HG03060 (cell line): ENCODE results near the gene EXT2.

Source experiments
- ATAC-seq: cut with Tn5 transposase; IDR thresholded peaks from one replicate; pipeline ENCODE4 v1.9.1; 2021; ENCODE audit warnings: low read depth, moderate number of reproducible peaks; ENCODE audit not compliant: unreplicated experiment

EXT2 gene

GRCh38 chr11:44280257-44280656 lies 184.8 kb downstream of the EXT2 start:
- ATAC-seq, result no peak

- ATAC-seq, result no peak
Measured at GRCh38 chr11:44281151-44281550, 185.7 kb downstream of the EXT2 start.

- no peak for ATAC-seq
Measured at GRCh38 chr11:44282620-44283019, 187.1 kb downstream of the EXT2 start.

- no peak for ATAC-seq
Measured at GRCh38 chr11:44285756-44286155, 190.3 kb downstream of the EXT2 start.

DNA sequence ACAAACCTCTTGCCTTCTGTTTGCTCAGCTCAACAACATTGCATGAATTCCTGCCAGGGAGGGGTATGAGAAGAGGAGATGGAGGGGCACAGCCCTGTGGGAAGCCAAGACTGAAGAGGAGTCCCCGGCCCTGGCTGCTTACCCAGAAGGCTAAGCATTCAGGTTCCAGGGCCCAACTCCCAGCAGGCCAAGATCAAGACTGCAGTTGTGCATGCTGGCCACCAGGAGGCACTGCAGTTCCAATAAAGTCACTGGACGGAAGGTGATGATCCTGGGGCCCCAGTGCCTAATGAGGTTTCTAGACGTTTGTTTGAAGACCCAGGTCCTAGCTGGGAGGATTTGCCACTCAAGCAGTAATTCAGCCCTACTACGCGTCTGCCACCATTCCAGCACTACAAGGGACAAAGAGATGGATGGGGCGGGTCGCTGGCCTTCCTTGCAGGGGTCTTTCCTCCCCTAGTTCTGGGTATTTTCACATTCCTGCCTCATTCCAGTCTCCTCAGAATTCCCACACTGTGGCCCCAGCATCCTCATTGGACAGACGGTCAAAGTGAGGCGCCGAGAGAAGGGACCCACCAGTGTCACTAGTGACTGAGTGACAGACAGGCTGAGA lies 190.9 kb downstream of the EXT2 start:
- no peak for ATAC-seq

DNA sequence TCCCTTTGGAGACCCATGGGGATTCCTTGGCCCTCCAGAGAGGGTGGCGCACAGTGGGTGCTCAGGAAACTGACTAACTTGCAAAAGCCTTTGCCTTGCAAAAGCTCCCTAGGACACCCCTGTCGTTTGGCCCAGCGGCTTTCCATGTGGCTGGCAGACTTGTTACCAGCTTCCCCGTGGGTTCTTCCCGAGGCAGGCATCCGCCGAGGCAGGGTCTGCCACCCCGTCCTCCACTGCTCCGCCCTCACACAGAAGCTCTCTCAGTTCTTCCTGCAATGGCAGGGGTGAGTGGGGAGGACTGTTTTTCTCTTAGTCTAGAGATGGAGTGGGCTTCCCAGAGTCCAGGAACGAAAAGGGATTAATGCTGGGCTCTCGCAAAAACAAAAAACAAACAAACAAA lies 191.4 kb downstream of the EXT2 start:
- no peak for ATAC-seq

DNA sequence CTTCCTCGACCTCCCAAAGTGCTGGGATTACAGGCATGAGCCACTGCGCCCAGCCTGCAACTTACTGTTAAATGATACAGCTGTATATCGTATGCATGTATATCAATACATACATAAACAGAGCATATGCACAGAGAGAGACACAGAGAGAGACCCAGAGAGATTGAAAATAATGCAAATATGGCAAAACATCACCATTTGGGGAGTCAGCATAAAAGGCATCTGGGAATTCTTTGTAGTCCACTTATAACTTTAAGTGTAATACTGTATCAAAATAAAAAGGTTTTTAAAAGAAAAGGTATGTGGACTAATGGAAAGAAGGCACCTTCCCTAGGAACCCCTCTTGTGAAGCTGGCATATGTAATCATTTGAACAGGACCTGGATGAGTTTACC lies 192.7 kb downstream of the EXT2 start:
- no peak for ATAC-seq

GRCh38 chr11:44290208-44290607 lies 194.7 kb downstream of the EXT2 start:
- no peak for ATAC-seq
